HG03066 (cell line): ENCODE results near the gene TLR10.
"Not testable (repeated sequence)": the region's sequence is repeated elsewhere in the genome, so short reads cannot be mapped to it uniquely, and the experiment has no call there.

Experiments used
- ATAC-seq: cut with Tn5 transposase; IDR thresholded peaks from one replicate; pipeline ENCODE4 v1.9.1; 2021; ENCODE audit warnings: low read depth; ENCODE audit not compliant: unreplicated experiment

TLR10 gene

GRCh38 chr4:38802561-38803355, 20.0 kb upstream of the TLR10 start:
- no peak for ATAC-seq

- ATAC-seq = no peak
Measured at GRCh38 chr4:38800961-38801450, 18.2 kb upstream of the TLR10 start.

- ATAC-seq = no peak
Measured at GRCh38 chr4:38800366-38800765, 17.6 kb upstream of the TLR10 start.

- ATAC-seq = no peak
Measured at GRCh38 chr4:38795087-38795486, 12.3 kb upstream of the TLR10 start.

- ATAC-seq = no peak
Measured at GRCh38 chr4:38794051-38794450, 11.3 kb upstream of the TLR10 start.

GRCh38 chr4:38791010-38791409, 8.2 kb upstream of the TLR10 start:
- no peak for ATAC-seq

- no peak for ATAC-seq
Measured at GRCh38 chr4:38788317-38788716, 5.5 kb upstream of the TLR10 start.

GRCh38 chr4:38787693-38788092, 4.9 kb upstream of the TLR10 start:
- ATAC-seq = no peak

GRCh38 chr4:38785901-38786402, 3.2 kb upstream of the TLR10 start:
- ATAC-seq = peak; percentile 39

- ATAC-seq = no peak
Measured at GRCh38 chr4:38785041-38785790, 2.4 kb upstream of the TLR10 start.

GRCh38 chr4:38784141-38784540, 1.4 kb upstream of the TLR10 start:
- no peak for ATAC-seq

- no peak for ATAC-seq
Measured at GRCh38 chr4:38783109-38783460, 295 bp upstream of the TLR10 start.

- no peak for ATAC-seq
Measured at GRCh38 chr4:38781854-38782261, 932 bp downstream of the TLR10 start.

- ATAC-seq = no peak
Measured at GRCh38 chr4:38780833-38781484, 1.8 kb downstream of the TLR10 start.

- ATAC-seq = no peak
Measured at GRCh38 chr4:38779790-38780189, 3.0 kb downstream of the TLR10 start.

GRCh38 chr4:38777925-38778324, 4.9 kb downstream of the TLR10 start:
- ATAC-seq = not testable (repeated sequence)

GRCh38 chr4:38775326-38775725, 7.5 kb downstream of the TLR10 start:
- no peak for ATAC-seq

GRCh38 chr4:38774181-38774955, 8.4 kb downstream of the TLR10 start:
- ATAC-seq = no peak

GRCh38 chr4:38770281-38770680, 12.5 kb downstream of the TLR10 start:
- ATAC-seq = not testable (repeated sequence)

- ATAC-seq = no peak
Measured at GRCh38 chr4:38769857-38770256, 12.9 kb downstream of the TLR10 start.
